Fibroblast of lung (primary cell): ENCODE data around the gene EEFSEC. TPM values are rescaled to one million over a fixed set of nuclear protein-coding genes. Genes with fewer than 3 reads are reported as not detected.

Source experiments
- DNase-seq, 2 donors: peaks; one replicate each; pipeline versions ENCODE4 v3.0.0 to v3.0.0-alpha.2; 2010; ENCODE audit warnings: low read depth in 2 of 2
- H2AFZ ChIP-seq: 2 replicates; pipeline ENCODE4 v1.5.1; 2012; ENCODE audit warnings: low read length, control low read depth, inconsistent platforms
- H3K27ac ChIP-seq: 2 replicates; pipeline ENCODE4 v1.5.1; 2011; ENCODE audit warnings: low read length, control low read depth; ENCODE audit not compliant: insufficient read depth
- H3K27me3 ChIP-seq: 2 replicates; pipeline ENCODE4 v1.5.1; 2011; ENCODE audit warnings: mild to moderate bottlenecking, low read length; ENCODE audit not compliant: control insufficient read depth, insufficient read depth
- H3K36me3 ChIP-seq: 2 replicates; pipeline ENCODE4 v1.5.1; 2011; ENCODE audit warnings: low read length; ENCODE audit not compliant: control insufficient read depth, insufficient read depth
- H3K4me1 ChIP-seq: 2 replicates; pipeline ENCODE4 v1.5.1; 2011; ENCODE audit warnings: low read length; ENCODE audit not compliant: control insufficient read depth, insufficient read depth; ENCODE audit errors: extremely low read depth
- H3K4me2 ChIP-seq: 2 replicates; pipeline ENCODE4 v1.5.1; 2011; ENCODE audit warnings: low read length, control low read depth; ENCODE audit not compliant: insufficient read depth; ENCODE audit errors: extremely low read depth
- H3K4me3 ChIP-seq, 4 experiments: fragments of 200-600 bp in 1 of 4; sonication (generic) in 1 of 4; replicated peaks in 1 of 4; 2 replicates each; pipeline ENCODE4 v1.5.1; 2011 to 2016; ENCODE audit warnings: low read length in 4 of 4, low read depth in 3 of 4, mild to moderate bottlenecking in 3 of 4, control low read depth in 2 of 4, inconsistent platforms in 1 of 4, mixed read lengths in 1 of 4; ENCODE audit not compliant: insufficient read depth in 1 of 4; ENCODE audit errors: control extremely low read depth in 1 of 4
- H3K79me2 ChIP-seq: 2 replicates; pipeline ENCODE4 v1.5.1; 2012; ENCODE audit warnings: mild to moderate bottlenecking, low read length, inconsistent platforms; ENCODE audit not compliant: control insufficient read depth, insufficient read depth
- H3K9ac ChIP-seq: 2 replicates; pipeline ENCODE4 v1.5.1; 2011; ENCODE audit warnings: mild to moderate bottlenecking, low read length, control low read depth; ENCODE audit not compliant: insufficient read depth
- H3K9me3 ChIP-seq: 2 replicates; pipeline ENCODE4 v1.5.1; 2012; ENCODE audit warnings: low read depth, low read length; ENCODE audit not compliant: control insufficient read depth, insufficient read depth
- H4K20me1 ChIP-seq: 2 replicates; pipeline ENCODE4 v1.5.1; 2011; ENCODE audit warnings: low read length; ENCODE audit not compliant: control insufficient read depth, insufficient read depth; ENCODE audit errors: extremely low read depth
- EZH2 ChIP-seq: IDR thresholded peaks from 2 replicates; pipeline ENCODE4 v1.5.1; 2012; ENCODE audit warnings: low read length, control low read depth, mild to moderate bottlenecking; ENCODE audit errors: missing control alignments
- polyA plus RNA-seq, 2 donors: library from polyadenylated mRNA; depleted of rRNA in 1 of 2; stranded (reverse) in 1 of 2; unstranded in 1 of 2; fragments of >200 nt; gene quantifications; 2 replicates each; pipeline ENCODE4 v1.2.1, GENCODE V29; 2011 to 2012; ENCODE audit warnings: missing spikeins in 1 of 2
- total RNA-seq: library from RNA; depleted of rRNA; stranded (reverse); fragments of >200 nt; gene quantifications from 2 replicates; pipeline ENCODE4 v1.2.1, GENCODE V29; 2014
- TF ChIP-seq, protein P1 (sequence below), 2 donors: IDR thresholded peaks in 1 of 2; conservative IDR thresholded peaks in 1 of 2; 1 replicate in 1 of 2; 2 replicates in 1 of 2; pipeline ENCODE4 v1.5.1; 2011 to 2012; ENCODE audit warnings: low read length in 2 of 2, control low read depth in 1 of 2, inconsistent platforms in 1 of 2, low read depth in 1 of 2, mild to moderate bottlenecking in 1 of 2

The EEFSEC gene
- total and polyA plus RNA-seq, 2 donors (not counting 1 experiment from before 2014, with no cell fraction given): 2.6 to 5.0 TPM

DNA sequence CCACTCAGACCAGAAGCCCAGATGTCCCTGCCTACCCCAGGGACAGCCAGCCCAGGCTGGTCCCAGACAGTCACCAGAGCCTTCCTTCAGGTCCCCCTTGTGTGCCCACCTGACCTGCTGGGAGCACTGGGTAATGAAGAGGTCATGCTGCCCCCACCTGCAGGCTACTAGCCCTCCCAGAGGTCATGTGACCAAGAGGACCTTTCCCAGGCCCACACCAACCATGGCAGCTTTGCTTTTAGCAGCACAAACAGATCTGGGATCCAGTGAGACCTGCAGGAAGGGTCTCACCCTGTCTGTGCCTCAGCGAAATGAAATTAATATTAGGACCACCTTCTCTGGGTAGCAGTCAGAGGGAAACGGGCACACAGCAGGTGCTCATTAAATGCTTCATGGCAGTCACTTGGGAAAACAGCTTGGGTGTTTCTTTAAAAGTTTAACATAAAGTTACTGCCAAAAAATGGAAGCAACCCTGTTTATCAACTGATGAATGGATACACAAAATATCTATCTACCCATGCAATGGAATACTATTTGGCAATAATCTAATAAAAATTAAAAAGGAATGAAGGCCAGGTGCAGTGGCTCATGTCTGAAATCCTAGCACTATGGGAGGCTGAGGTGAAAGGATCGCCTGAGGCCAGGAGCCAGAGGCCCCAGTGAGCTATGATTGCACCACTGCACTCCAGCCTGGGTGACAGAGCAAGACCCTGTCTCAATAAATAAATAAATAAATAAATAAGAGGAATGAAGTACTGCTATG lies 269.7 kb downstream of the EEFSEC start:
- no peak for DNase-seq
- no peak overlapping the region for H3K27ac ChIP-seq
- H3K4me1 ChIP-seq: peaks cover 2% of the 10 kb centered on the region

GRCh38 chr3:128423525-128424147 lies 270.4 kb downstream of the EEFSEC start:
- Histone ChIP-seq H3K27ac (no peak overlapping the region), H3K4me3 (no peak overlapping the region), H3K9me3 (no peaks in the 10 kb centered on the region), H3K36me3 (no peaks in the 10 kb centered on the region), H3K4me2 (no peak overlapping the region), H2AFZ (no peak overlapping the region), H4K20me1 (no peaks in the 10 kb centered on the region), H3K9ac (no peak overlapping the region), H3K4me1 (peaks cover 2% of the 10 kb centered on the region), H3K27me3 (peaks cover 4% of the 10 kb centered on the region), H3K79me2 (no peaks in the 10 kb centered on the region)
- DNase-seq: no peak
- TF ChIP-seq, protein P1, sequence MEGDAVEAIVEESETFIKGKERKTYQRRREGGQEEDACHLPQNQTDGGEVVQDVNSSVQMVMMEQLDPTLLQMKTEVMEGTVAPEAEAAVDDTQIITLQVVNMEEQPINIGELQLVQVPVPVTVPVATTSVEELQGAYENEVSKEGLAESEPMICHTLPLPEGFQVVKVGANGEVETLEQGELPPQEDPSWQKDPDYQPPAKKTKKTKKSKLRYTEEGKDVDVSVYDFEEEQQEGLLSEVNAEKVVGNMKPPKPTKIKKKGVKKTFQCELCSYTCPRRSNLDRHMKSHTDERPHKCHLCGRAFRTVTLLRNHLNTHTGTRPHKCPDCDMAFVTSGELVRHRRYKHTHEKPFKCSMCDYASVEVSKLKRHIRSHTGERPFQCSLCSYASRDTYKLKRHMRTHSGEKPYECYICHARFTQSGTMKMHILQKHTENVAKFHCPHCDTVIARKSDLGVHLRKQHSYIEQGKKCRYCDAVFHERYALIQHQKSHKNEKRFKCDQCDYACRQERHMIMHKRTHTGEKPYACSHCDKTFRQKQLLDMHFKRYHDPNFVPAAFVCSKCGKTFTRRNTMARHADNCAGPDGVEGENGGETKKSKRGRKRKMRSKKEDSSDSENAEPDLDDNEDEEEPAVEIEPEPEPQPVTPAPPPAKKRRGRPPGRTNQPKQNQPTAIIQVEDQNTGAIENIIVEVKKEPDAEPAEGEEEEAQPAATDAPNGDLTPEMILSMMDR (conservative IDR thresholded peaks at IDR 0.05 in 1 of 2, IDR thresholded peaks at IDR 0.05 in 1 of 2; ENCODE audit: low read depth in 1 of 2, low read length in 2 of 2): no peak
- no peak for TF ChIP-seq EZH2

More for the DNA sequence above, 269.7 kb downstream of the EEFSEC start:
- Histone ChIP-seq H3K4me2 (no peak overlapping the region), H3K27me3 (peaks cover under 1% of the 10 kb centered on the region), H3K4me3 (no peak overlapping the region), H3K36me3 (no peaks in the 10 kb centered on the region), H3K9ac (no peak overlapping the region), H3K9me3 (no peaks in the 10 kb centered on the region), H3K79me2 (no peaks in the 10 kb centered on the region), H4K20me1 (no peaks in the 10 kb centered on the region), H2AFZ (no peak overlapping the region)
- no peak for TF ChIP-seq EZH2
- TF ChIP-seq, protein P1 (conservative IDR thresholded peaks at IDR 0.05 in 1 of 2, IDR thresholded peaks at IDR 0.05 in 1 of 2; ENCODE audit: low read depth in 1 of 2, low read length in 2 of 2): no peak

- Histone ChIP-seq H3K4me1 (peaks cover 2% of the 10 kb centered on the region), H4K20me1 (no peaks in the 10 kb centered on the region), H3K9ac (no peak overlapping the region), H3K27me3 (peaks cover 5% of the 10 kb centered on the region), H3K4me3 (no peak overlapping the region), H3K27ac (no peak overlapping the region), H3K79me2 (no peaks in the 10 kb centered on the region), H3K9me3 (no peaks in the 10 kb centered on the region), H3K4me2 (no peak overlapping the region), H2AFZ (no peak overlapping the region), H3K36me3 (no peaks in the 10 kb centered on the region)
- DNase-seq: peak; percentile 57 to 71
- no peak for TF ChIP-seq EZH2
- TF ChIP-seq, protein P1 (conservative IDR thresholded peaks at IDR 0.05 in 1 of 2, IDR thresholded peaks at IDR 0.05 in 1 of 2; ENCODE audit: low read depth in 1 of 2, low read length in 2 of 2): no peak
These were observed 271.3 kb downstream of the EEFSEC start for GRCh38 chr3:128424508-128425069.
